ENCODE measurements around the gene HNRNPR. TPM values are rescaled to one million over a fixed set of nuclear protein-coding genes. Genes with fewer than 3 reads are reported as not detected.
A peak's percentile ranks its signal among the peaks of the same experiment; 100 is the strongest.

Gene HNRNPR
- total RNA-seq, 1 experiment from 2014 or later: 198 TPM

DNA sequence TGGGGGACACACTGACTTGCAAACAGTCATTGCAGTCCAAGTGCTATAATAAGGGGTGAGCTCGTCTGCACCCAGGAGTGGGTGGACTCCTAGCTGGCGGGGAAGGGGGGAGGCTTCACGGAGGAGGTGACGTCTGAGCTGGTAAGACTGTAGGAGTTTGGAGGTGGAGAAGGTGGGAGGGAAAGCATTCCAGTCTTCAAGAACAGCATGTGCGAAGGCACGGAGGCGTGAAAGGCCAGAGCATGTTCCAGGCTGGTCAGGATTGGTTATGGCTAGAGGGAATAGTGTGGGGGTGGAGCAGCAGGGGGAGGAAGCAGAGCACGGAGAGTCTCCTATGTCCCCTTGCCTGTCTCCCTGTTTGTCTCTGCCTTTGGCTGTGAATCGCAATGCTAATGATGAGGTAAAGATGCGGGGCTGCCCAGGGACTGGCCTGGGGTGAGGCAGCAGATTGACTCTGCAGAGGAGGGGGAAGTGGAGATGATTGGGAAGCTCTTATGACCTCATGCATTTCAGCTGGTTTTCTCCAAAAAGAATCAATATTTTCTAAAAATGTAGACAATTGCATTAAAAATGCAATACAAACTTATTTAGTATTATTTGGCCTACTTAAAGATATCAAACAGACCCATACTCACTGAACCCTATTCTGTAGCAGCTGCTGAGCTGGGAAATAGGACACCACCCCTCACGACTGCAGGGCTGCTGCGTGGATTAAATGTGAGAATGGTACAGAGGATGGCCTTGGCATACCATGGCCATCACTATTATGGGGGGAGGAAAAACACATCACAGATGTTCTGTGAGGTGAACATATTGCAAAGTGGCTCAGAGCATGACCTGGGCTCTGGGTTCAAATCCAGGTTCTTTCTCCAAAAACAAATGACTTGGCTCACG lies 28.1 kb upstream of the HNRNPR start:
- TF ChIP-seq CTCF (conservative IDR thresholded peaks at IDR 0.05) (no peak), EZH2 (IDR thresholded peaks at IDR 0.05; ENCODE audit: low read depth) (no peak)
- Histone ChIP-seq H3K27ac (0 out of 2 replicates have a peak overlapping the region, but pooled peaks have one; percentile 84), H3K27me3 (ENCODE audit: insufficient read depth, low read depth) (no peaks in the 10 kb centered on the region), H3K9me2 (ENCODE audit: insufficient read depth) (no peaks in the 10 kb centered on the region), H2AFZ (no peak overlapping the region), H3K4me2 (peak overlapping the region; percentile 97; the same call in 1 of the 2 replicates), H3K4me3 (no peak overlapping the region; the same call in 1 of the 2 replicates), H3K9me3 (ENCODE audit: insufficient read depth, low read depth) (no peaks in the 10 kb centered on the region), H3K79me2 (ENCODE audit: low read depth) (peaks cover 49% of the 10 kb centered on the region), H4K20me1 (ENCODE audit: insufficient read depth) (no peaks in the 10 kb centered on the region), H3K4me1 (replicated peaks; ENCODE audit: insufficient read depth) (peaks cover 32% of the 10 kb centered on the region), H3F3A (ENCODE audit: insufficient read depth, low read depth) (peaks cover 35% of the 10 kb centered on the region), H3K36me3 (ENCODE audit: low read depth) (no peaks in the 10 kb centered on the region)
- no peak for DNase-seq
- intact Hi-C loops (cut with micrococcal nuclease; ENCODE audit: unreplicated experiment): no loop called here
- POLR2A ChIA-PET (ENCODE audit: unreplicated experiment): no interaction called here
- no TSS peak for BruUV-seq (replicated peaks)
- CTCF ChIA-PET: interaction anchor here (1.3 kb wide), 1 partner anchor 30 kb away, joined by 3 read pairs; no protein-coding TSS in a partner anchor

DNA sequence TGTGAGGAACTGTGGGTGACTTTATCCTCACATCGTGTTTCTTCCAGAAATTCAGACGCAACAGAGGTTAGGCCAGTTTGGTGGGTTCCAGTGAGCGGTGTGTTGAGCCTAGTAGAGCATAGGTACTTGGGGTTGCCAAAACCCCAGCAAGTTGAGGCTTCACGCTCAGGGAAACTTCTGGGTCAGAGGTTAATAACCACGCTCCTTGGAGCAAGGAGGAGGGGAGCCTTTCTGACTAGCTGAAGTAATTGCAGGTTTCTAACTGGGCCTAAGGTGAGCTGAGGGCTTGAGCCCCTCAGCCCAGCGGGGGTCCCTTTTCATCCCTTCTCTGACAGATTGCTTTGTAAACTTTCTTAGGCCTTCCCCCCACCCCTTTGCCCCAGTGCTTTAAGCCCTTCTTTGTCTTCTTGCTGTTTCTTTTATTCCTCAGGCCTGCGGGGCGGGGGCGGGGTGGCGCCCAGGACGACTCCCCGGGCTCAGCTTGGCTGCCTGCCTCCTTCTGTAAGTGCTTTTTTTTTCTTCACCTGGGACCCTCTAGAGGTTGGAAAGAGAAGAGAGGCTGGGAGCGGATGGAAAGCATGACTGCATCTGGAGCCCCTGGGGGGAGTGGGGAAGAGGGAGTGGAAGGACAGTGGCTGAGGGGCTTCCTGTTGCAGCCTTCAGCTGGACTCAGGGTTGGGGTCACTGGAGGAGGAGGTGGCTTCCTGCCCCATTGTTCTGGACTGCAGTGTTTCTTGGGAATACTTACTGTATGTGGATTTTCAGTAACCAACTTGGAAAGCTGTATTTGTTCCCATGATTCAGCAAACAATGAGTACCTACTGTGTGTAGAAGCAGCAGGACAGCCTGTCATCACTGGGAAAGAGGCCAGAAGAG lies 26.9 kb upstream of the HNRNPR start:
- no TSS peak for BruUV-seq (replicated peaks)
- H3K9me3 ChIP-seq (ENCODE audit: insufficient read depth, low read depth): no peaks in the 10 kb centered on the region
- no peak overlapping the region; the same call in 1 of the 2 replicates for H2AFZ ChIP-seq
- peaks cover 8% of the 10 kb centered on the region for H3K36me3 ChIP-seq (ENCODE audit: low read depth)
- peaks cover 62% of the 10 kb centered on the region for H3K79me2 ChIP-seq (ENCODE audit: low read depth)
- no peak for TF ChIP-seq CTCF (conservative IDR thresholded peaks at IDR 0.05)
- peak; percentile 59 to 88 for DNase-seq
- no peaks in the 10 kb centered on the region for H4K20me1 ChIP-seq (ENCODE audit: insufficient read depth)
- CTCF ChIA-PET: interaction anchor here (0.5 to 1.3 kb wide), 3 partner anchors 32 to 295 kb away, joined by 3 to 8 read pairs (median 3); no protein-coding TSS in a partner anchor
- H3K4me2 ChIP-seq: peak overlapping the region; percentile 97
- peaks cover 37% of the 10 kb centered on the region for H3K4me1 ChIP-seq (replicated peaks; ENCODE audit: insufficient read depth)
- POLR2A ChIA-PET (ENCODE audit: unreplicated experiment): interaction anchor here (0.5 to 1.0 kb wide), 2 partner anchors 26 to 27 kb away, joined by 3 to 7 read pairs; partner anchors contain the start of gene HNRNPR
- peak overlapping the region; percentile 96 for H3K4me3 ChIP-seq
- H3F3A ChIP-seq (ENCODE audit: insufficient read depth, low read depth): peaks cover 30% of the 10 kb centered on the region
- no peaks in the 10 kb centered on the region for H3K9me2 ChIP-seq (ENCODE audit: insufficient read depth)
- intact Hi-C loops (cut with micrococcal nuclease; ENCODE audit: unreplicated experiment): loop anchor here (1.0 kb wide), 1 partner anchor 32 kb away; no protein-coding TSS in a partner anchor
- H3K27ac ChIP-seq: peak overlapping the region; percentile 84
- no peaks in the 10 kb centered on the region for H3K27me3 ChIP-seq (ENCODE audit: insufficient read depth, low read depth)

DNA sequence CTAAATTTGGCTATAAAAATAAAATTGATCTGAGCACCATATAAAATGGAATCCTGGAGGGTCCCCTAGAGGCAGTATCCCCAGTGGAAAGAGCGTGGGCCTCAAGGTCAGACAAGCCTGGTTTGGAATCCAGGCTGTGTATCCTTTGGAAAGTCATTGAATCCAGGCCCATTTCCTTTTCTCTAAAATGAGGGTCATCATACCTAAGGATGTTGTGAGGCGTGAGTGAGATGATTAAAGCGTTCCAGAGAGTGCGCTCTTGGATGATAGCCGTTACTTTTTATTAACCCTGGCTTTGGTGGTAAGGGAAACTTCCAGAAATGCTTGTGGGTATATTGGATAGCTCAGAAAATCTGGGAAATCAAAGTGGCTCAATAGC lies 26.2 kb upstream of the HNRNPR start:
- Histone ChIP-seq H3K4me1 (replicated peaks; ENCODE audit: insufficient read depth) (peaks cover 37% of the 10 kb centered on the region), H3K4me3 (peak overlapping the region; percentile 96), H3K27me3 (ENCODE audit: insufficient read depth, low read depth) (no peaks in the 10 kb centered on the region), H3F3A (ENCODE audit: insufficient read depth, low read depth) (peaks cover 30% of the 10 kb centered on the region), H4K20me1 (ENCODE audit: insufficient read depth) (no peaks in the 10 kb centered on the region), H3K36me3 (ENCODE audit: low read depth) (peaks cover 11% of the 10 kb centered on the region), H3K79me2 (ENCODE audit: low read depth) (peaks cover 65% of the 10 kb centered on the region), H2AFZ (no peak overlapping the region; the same call in 1 of the 2 replicates), H3K9me3 (ENCODE audit: insufficient read depth, low read depth) (no peaks in the 10 kb centered on the region), H3K27ac (peak overlapping the region; percentile 84), H3K9me2 (ENCODE audit: insufficient read depth) (no peaks in the 10 kb centered on the region), H3K4me2 (peak overlapping the region; percentile 97)
- ChIA-PET POLR2A (ENCODE audit: unreplicated experiment) (interaction anchor here (0.6 to 1.0 kb wide), 2 partner anchors 26 to 155 kb away, joined by 4 to 7 read pairs; partner anchors contain the start of gene HNRNPR), CTCF (interaction anchor here (0.8 to 1.3 kb wide), 2 partner anchors 32 to 172 kb away, joined by 3 read pairs; no protein-coding TSS in a partner anchor)
- BruUV-seq (replicated peaks): no TSS peak
- intact Hi-C loops (cut with micrococcal nuclease; ENCODE audit: unreplicated experiment): loop anchor here (1.0 kb wide), 1 partner anchor 33 kb away; no protein-coding TSS in a partner anchor
- TF ChIP-seq CTCF (conservative IDR thresholded peaks at IDR 0.05): no peak
- no peak for TF ChIP-seq EZH2 (IDR thresholded peaks at IDR 0.05; ENCODE audit: low read depth)
- DNase-seq: no peak

Data from PC-9 (cell line).